HG03571 (cell line): ENCODE results near the gene PRSS16.

Source experiments
- ATAC-seq: cut with Tn5 transposase; IDR thresholded peaks from one replicate; pipeline ENCODE4 v1.9.1; 2021; ENCODE audit not compliant: unreplicated experiment

PRSS16 gene

GRCh38 chr6:27281569-27281968, 34.1 kb downstream of the PRSS16 start:
- no peak for ATAC-seq

- ATAC-seq, result no peak
Observed at GRCh38 chr6:27283279-27283678, 35.8 kb downstream of the PRSS16 start.

GRCh38 chr6:27286141-27286540, 38.6 kb downstream of the PRSS16 start:
- no peak for ATAC-seq

GRCh38 chr6:27287751-27288135, 40.2 kb downstream of the PRSS16 start:
- no peak for ATAC-seq

- no peak for ATAC-seq
Observed at GRCh38 chr6:27288136-27289044, 40.9 kb downstream of the PRSS16 start.

- ATAC-seq, result no peak
Observed at GRCh38 chr6:27290065-27290849, 42.8 kb downstream of the PRSS16 start.

GRCh38 chr6:27290850-27291208, 43.3 kb downstream of the PRSS16 start:
- ATAC-seq, result no peak

GRCh38 chr6:27293436-27294098, 46.1 kb downstream of the PRSS16 start:
- no peak for ATAC-seq

GRCh38 chr6:27294409-27294808, 46.9 kb downstream of the PRSS16 start:
- ATAC-seq, result no peak

- no peak for ATAC-seq
Observed at GRCh38 chr6:27295301-27296079, 48.0 kb downstream of the PRSS16 start.

- no peak for ATAC-seq
Observed at GRCh38 chr6:27296106-27296783, 48.7 kb downstream of the PRSS16 start.

- no peak for ATAC-seq
Observed at GRCh38 chr6:27297484-27297856, 50.0 kb downstream of the PRSS16 start.

GRCh38 chr6:27297857-27298730, 50.6 kb downstream of the PRSS16 start:
- no peak for ATAC-seq

- ATAC-seq, result no peak
Observed at GRCh38 chr6:27303613-27304272, 56.2 kb downstream of the PRSS16 start.
